ENCODE data around the gene RHOA.
"Not testable (repeated sequence)": the region's sequence is repeated elsewhere in the genome, so short reads cannot be mapped to it uniquely, and the experiment has no call there.

Gene RHOA

GRCh38 chr3:49362561-49362960 lies 49.2 kb downstream of the RHOA start:
- no peak for DNase-seq (ENCODE audit: low read depth)

GRCh38 chr3:49359623-49360022 lies 52.2 kb downstream of the RHOA start:
- DNase-seq (ENCODE audit: low read depth) = peak; percentile 66

- no peak for DNase-seq (ENCODE audit: low read depth)
These were observed 52.9 kb downstream of the RHOA start for GRCh38 chr3:49358884-49359225.

- peak; percentile 96 for DNase-seq (ENCODE audit: low read depth)
These were observed 53.4 kb downstream of the RHOA start, which contains the start of gene GPX1 for GRCh38 chr3:49358217-49358883. TSS of gene GPX1 (minus strand) at chr3:49358353. CDS start at chr3:49358278, 75 bp downstream.

- peak; percentile 93 for DNase-seq (ENCODE audit: low read depth)
These were observed 54.1 kb downstream of the RHOA start for GRCh38 chr3:49357443-49358216.

GRCh38 chr3:49357095-49357442 lies 54.7 kb downstream of the RHOA start:
- DNase-seq (ENCODE audit: low read depth) = not testable (repeated sequence)

GRCh38 chr3:49352890-49353421 lies 58.8 kb downstream of the RHOA start:
- no peak for DNase-seq (ENCODE audit: low read depth)

- no peak for DNase-seq (ENCODE audit: low read depth)
These were observed 59.5 kb downstream of the RHOA start for GRCh38 chr3:49352281-49352680.

- peak; percentile 81 for DNase-seq (ENCODE audit: low read depth)
These were observed 60.2 kb downstream of the RHOA start for GRCh38 chr3:49351521-49352011.

- no peak for DNase-seq (ENCODE audit: low read depth)
These were observed 62.2 kb downstream of the RHOA start for GRCh38 chr3:49349348-49350114.

- not testable (repeated sequence) for DNase-seq (ENCODE audit: low read depth)
These were observed 63.4 kb downstream of the RHOA start for GRCh38 chr3:49348361-49348760.

- DNase-seq (ENCODE audit: low read depth) = peak; percentile 88
These were observed 65.0 kb downstream of the RHOA start for GRCh38 chr3:49346797-49347251.

- DNase-seq (ENCODE audit: low read depth) = no peak
These were observed 68.6 kb downstream of the RHOA start for GRCh38 chr3:49343163-49343562.

- no peak for DNase-seq (ENCODE audit: low read depth)
These were observed 69.8 kb downstream of the RHOA start for GRCh38 chr3:49341996-49342395.

GRCh38 chr3:49339941-49340800 lies 71.6 kb downstream of the RHOA start, which contains the start of gene USP4:
TSS of gene USP4 (minus strand) at chr3:49340053. CDS start at chr3:49340024, 29 bp downstream.
- peak; percentile 91 for DNase-seq (ENCODE audit: low read depth)

GRCh38 chr3:49339581-49339940 lies 72.2 kb downstream of the RHOA start:
- DNase-seq (ENCODE audit: low read depth) = no peak

GRCh38 chr3:49333916-49334633 lies 77.7 kb downstream of the RHOA start:
- DNase-seq (ENCODE audit: low read depth) = no peak

GRCh38 chr3:49333091-49333490 lies 78.7 kb downstream of the RHOA start:
- DNase-seq (ENCODE audit: low read depth) = no peak

- DNase-seq (ENCODE audit: low read depth) = no peak
These were observed 82.6 kb downstream of the RHOA start for GRCh38 chr3:49329186-49329585.

- DNase-seq (ENCODE audit: low read depth) = not testable (repeated sequence)
These were observed 83.4 kb downstream of the RHOA start for GRCh38 chr3:49328350-49328749.

- peak; percentile 42 for DNase-seq (ENCODE audit: low read depth)
These were observed 84.3 kb downstream of the RHOA start for GRCh38 chr3:49327485-49327884.

Data from ELR (cell line).